ENCODE measurements around the gene RAP1GAP. TPM values are rescaled to one million over a fixed set of nuclear protein-coding genes. Genes with fewer than 3 reads are reported as not detected.

RAP1GAP gene
- total and polyA plus RNA-seq, 2 of the 13 experiments (the other 11 are each of a cell fraction or from before 2014, with no cell fraction given): 11.9 to 37.5 TPM

DNA sequence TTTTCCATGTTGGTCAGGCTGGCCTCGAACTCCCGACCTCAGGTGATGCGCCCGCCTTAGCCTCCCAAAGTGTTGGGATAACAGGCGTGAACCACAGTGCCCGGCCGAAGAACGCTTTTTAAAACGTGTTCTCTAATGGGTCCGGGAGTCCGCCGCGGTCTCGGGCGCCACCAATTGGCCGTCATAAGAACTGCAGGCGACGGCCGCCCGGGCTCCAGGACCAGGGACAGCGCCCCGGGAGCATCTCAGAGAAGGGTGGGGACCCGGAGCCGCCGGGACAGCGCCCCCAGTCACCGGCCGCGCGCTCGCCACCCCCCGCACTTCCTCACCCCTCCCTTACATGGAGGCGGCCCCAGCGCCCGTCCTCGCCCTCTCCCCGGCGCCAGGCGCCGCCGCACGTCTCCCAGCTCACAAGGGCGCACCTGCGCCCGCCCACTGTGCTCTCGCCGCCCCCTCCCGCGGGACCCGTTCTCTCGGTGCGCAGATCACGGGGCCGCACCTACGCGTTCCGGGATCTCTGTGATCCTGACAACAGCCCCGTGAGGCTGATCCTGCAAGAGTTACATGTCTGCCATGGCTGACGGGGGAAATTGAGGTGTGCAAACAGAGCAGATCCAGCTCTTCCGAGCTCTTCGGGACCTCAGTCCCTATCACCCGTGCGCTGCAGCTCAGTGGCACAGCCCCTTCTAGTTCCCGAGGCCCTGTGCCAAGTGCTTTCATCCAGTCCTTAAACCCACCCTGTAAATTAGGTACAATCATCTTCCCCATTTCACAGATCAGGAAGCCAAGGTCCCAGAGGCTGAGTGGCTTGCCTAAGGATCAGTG lies 9.8 kb downstream of the RAP1GAP start (continued):
- TF ChIP-seq ZNF235 (CRISPR knock-in tag; IDR thresholded peaks at IDR 0.05; ENCODE audit: borderline replicate concordance) (peak; percentile 98; the same call in 1 of the 2 replicates), ZNF382 (CRISPR knock-in tag; IDR thresholded peaks at IDR 0.05; ENCODE audit: borderline replicate concordance) (no peak; the same call in 1 of the 2 replicates), YEATS4 (CRISPR knock-in tag; IDR thresholded peaks at IDR 0.05; ENCODE audit: borderline replicate concordance) (peak; percentile 57; the same call in 1 of the 2 replicates), EEA1 (CRISPR knock-in tag; IDR thresholded peaks at IDR 0.05; ENCODE audit: borderline replicate concordance) (peak; percentile 97), POGZ (CRISPR knock-in tag; IDR thresholded peaks at IDR 0.05) (peak; percentile 64), POLR2AphosphoS5 (IDR thresholded peaks at IDR 0.05; ENCODE audit: low read depth, low read length) (peak; percentile 9; the same call in 1 of the 2 replicates), ZNF614 (CRISPR knock-in tag; IDR thresholded peaks at IDR 0.05; ENCODE audit: borderline replicate concordance) (peak; percentile 90), CEBPB (IDR thresholded peaks at IDR 0.05; ENCODE audit: borderline replicate concordance, low read depth, low read length) (no peak), ZNF292 (CRISPR knock-in tag; IDR thresholded peaks at IDR 0.05; ENCODE audit: borderline replicate concordance, low read depth) (no peak), ZNF678 (CRISPR knock-in tag; IDR thresholded peaks at IDR 0.05) (peak; percentile 95), ZNF512 (CRISPR knock-in tag; IDR thresholded peaks at IDR 0.05) (no peak), ZBTB20 (CRISPR knock-in tag; IDR thresholded peaks at IDR 0.05; ENCODE audit: borderline replicate concordance, low read depth) (peak; percentile 92; the same call in 1 of the 2 replicates), ZNF564 (CRISPR knock-in tag; IDR thresholded peaks at IDR 0.05) (peak; percentile 85; the same call in 1 of the 2 replicates), ZNF431 (CRISPR knock-in tag; IDR thresholded peaks at IDR 0.05; ENCODE audit: borderline replicate concordance, low read depth) (peak; percentile 92; the same call in 1 of the 2 replicates), ONECUT2 (CRISPR knock-in tag; IDR thresholded peaks at IDR 0.05) (no peak; the same call in 1 of the 2 replicates), ZC3H13 (CRISPR knock-in tag; IDR thresholded peaks at IDR 0.05) (peak; percentile 90), GATAD1 (CRISPR knock-in tag; IDR thresholded peaks at IDR 0.05) (peak; percentile 80)
- TF ChIP-seq, protein P1, sequence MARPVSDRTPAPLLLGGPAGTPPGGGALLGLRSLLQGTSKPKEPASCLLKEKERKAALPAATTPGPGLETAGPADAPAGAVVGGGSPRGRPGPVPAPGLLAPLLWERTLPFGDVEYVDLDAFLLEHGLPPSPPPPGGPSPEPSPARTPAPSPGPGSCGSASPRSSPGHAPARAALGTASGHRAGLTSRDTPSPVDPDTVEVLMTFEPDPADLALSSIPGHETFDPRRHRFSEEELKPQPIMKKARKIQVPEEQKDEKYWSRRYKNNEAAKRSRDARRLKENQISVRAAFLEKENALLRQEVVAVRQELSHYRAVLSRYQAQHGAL (CRISPR knock-in tag; IDR thresholded peaks at IDR 0.05; ENCODE audit: not compliant biosample characterization): peak; percentile 97
- TF ChIP-seq, protein P2, sequence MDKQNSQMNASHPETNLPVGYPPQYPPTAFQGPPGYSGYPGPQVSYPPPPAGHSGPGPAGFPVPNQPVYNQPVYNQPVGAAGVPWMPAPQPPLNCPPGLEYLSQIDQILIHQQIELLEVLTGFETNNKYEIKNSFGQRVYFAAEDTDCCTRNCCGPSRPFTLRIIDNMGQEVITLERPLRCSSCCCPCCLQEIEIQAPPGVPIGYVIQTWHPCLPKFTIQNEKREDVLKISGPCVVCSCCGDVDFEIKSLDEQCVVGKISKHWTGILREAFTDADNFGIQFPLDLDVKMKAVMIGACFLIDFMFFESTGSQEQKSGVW (CRISPR knock-in tag; IDR thresholded peaks at IDR 0.05; ENCODE audit: borderline replicate concordance): no peak
- TF ChIP-seq, protein P3, sequence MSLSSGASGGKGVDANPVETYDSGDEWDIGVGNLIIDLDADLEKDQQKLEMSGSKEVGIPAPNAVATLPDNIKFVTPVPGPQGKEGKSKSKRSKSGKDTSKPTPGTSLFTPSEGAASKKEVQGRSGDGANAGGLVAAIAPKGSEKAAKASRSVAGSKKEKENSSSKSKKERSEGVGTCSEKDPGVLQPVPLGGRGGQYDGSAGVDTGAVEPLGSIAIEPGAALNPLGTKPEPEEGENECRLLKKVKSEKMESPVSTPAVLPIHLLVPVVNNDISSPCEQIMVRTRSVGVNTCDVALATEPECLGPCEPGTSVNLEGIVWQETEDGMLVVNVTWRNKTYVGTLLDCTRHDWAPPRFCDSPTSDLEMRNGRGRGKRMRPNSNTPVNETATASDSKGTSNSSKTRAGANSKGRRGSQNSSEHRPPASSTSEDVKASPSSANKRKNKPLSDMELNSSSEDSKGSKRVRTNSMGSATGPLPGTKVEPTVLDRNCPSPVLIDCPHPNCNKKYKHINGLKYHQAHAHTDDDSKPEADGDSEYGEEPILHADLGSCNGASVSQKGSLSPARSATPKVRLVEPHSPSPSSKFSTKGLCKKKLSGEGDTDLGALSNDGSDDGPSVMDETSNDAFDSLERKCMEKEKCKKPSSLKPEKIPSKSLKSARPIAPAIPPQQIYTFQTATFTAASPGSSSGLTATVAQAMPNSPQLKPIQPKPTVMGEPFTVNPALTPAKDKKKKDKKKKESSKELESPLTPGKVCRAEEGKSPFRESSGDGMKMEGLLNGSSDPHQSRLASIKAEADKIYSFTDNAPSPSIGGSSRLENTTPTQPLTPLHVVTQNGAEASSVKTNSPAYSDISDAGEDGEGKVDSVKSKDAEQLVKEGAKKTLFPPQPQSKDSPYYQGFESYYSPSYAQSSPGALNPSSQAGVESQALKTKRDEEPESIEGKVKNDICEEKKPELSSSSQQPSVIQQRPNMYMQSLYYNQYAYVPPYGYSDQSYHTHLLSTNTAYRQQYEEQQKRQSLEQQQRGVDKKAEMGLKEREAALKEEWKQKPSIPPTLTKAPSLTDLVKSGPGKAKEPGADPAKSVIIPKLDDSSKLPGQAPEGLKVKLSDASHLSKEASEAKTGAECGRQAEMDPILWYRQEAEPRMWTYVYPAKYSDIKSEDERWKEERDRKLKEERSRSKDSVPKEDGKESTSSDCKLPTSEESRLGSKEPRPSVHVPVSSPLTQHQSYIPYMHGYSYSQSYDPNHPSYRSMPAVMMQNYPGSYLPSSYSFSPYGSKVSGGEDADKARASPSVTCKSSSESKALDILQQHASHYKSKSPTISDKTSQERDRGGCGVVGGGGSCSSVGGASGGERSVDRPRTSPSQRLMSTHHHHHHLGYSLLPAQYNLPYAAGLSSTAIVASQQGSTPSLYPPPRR (CRISPR knock-in tag; IDR thresholded peaks at IDR 0.05; ENCODE audit: borderline replicate concordance): peak; percentile 15; the same call in 1 of the 2 replicates

All from HepG2 (cell line).